ENCODE measurements around the gene MPND. TPM values are rescaled to one million over a fixed set of nuclear protein-coding genes. Genes with fewer than 3 reads are reported as not detected.

The MPND gene
- total RNA-seq, 2 donors from 2014 or later, result 51.5 to 55.9 TPM

DNA sequence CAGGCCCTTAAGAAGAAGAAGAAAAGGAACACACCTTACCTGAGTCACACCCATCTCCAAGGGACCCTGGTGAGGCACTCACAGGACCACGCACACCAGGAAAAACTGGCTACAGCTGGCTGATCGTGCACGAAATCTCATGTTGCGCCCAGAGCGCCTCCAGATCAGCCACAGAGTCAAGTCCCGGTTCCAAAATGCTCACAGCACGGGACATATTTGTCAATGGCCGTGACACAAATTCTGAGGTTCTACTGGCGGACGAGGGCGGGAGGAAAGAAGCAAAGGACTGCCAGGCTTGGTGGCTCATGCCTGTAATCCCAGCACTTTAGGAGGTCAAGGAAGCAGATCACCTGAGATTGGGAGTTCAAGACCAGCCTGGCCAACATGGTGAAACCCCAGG lies 35.5 kb downstream of the MPND start:
- no peak overlapping the region for H3K4me3 Mint-ChIP-seq

DNA sequence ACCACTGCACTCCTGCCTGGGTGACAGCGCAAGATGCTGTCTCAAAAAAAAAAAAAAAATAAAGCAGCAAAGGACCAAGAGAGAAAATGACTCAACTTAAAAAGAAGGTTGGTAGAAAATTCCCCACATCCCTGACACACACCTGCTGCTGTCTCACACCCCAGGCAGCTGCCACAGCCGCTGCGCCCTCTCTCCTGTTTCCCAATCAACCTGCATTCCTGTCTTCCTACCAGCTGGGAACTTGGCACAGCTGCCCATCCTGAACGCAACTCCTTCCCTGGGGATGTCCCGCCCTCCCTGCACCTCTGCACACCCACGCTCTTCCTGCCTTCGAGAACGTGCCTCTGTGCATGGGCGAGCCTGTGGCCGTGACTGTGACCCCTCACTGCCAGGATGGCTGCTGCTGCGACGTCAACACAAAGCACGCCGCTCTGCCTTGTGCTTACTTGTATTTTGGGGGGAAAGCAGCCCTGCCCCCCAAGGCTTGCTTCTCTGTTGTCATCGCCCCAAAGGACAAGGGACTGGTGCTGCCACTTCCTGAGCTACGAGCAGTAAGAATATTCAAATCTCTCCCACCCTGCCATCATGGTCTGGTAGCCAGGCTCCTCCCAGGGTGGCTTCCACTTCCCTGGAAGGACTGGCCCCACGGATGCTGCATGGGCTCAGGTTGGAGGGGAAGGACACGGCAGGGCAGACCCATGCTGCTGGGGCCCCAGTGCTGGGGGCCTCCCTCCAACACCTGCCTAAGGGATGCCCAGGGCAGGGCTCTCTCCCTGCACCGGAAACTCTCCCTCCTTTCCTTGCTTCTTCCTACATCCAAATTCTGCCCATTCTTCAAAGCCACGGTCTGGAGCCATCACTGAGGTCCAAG lies 36.3 kb downstream of the MPND start:
- DNase-seq, result no peak
- Mint-ChIP-seq H3K27ac (peak overlapping the region; percentile 50), H3K4me3 (no peak overlapping the region), H3K36me3 (ENCODE audit: low read depth) (peaks cover 8% of the 10 kb centered on the region), H3K27me3 (ENCODE audit: insufficient read depth) (no peaks in the 10 kb centered on the region), H3K9me3 (no peaks in the 10 kb centered on the region), H3K4me1 (peaks cover 29% of the 10 kb centered on the region)
- Histone ChIP-seq H3K4me3 (ENCODE audit: low read length) (no peak overlapping the region), H3K9ac (ENCODE audit: extremely low read depth, low read length, poor library complexity, severe bottlenecking) (no peak overlapping the region), H3K27me3 (ENCODE audit: control insufficient read depth, insufficient read depth, low read length, poor library complexity, severe bottlenecking) (no peaks in the 10 kb centered on the region), H3K9me3 (ENCODE audit: control insufficient read depth, low read length) (no peaks in the 10 kb centered on the region), H3K36me3 (ENCODE audit: control insufficient read depth, insufficient read depth, low read length) (peaks cover 12% of the 10 kb centered on the region), H3K4me1 (ENCODE audit: control insufficient read depth, insufficient read depth, low read length) (peaks cover 3% of the 10 kb centered on the region), H3K27ac (ENCODE audit: low read depth, low read length) (no peak overlapping the region)
- 83 to 94% methylated on average over 15 to 20 of the region's 20 CpGs for WGBS, 2 experiments (ENCODE audit: insufficient coverage in 1 of 2, insufficient read length in 1 of 2)
- TF ChIP-seq, protein P1, sequence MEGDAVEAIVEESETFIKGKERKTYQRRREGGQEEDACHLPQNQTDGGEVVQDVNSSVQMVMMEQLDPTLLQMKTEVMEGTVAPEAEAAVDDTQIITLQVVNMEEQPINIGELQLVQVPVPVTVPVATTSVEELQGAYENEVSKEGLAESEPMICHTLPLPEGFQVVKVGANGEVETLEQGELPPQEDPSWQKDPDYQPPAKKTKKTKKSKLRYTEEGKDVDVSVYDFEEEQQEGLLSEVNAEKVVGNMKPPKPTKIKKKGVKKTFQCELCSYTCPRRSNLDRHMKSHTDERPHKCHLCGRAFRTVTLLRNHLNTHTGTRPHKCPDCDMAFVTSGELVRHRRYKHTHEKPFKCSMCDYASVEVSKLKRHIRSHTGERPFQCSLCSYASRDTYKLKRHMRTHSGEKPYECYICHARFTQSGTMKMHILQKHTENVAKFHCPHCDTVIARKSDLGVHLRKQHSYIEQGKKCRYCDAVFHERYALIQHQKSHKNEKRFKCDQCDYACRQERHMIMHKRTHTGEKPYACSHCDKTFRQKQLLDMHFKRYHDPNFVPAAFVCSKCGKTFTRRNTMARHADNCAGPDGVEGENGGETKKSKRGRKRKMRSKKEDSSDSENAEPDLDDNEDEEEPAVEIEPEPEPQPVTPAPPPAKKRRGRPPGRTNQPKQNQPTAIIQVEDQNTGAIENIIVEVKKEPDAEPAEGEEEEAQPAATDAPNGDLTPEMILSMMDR (conservative IDR thresholded peaks at IDR 0.05), result no peak

More for the DNA sequence above, 35.5 kb downstream of the MPND start:
- H3K27me3 Mint-ChIP-seq (ENCODE audit: insufficient read depth), result no peaks in the 10 kb centered on the region
- TF ChIP-seq, protein P1 (conservative IDR thresholded peaks at IDR 0.05), result no peak
- no peak overlapping the region for H3K27ac Mint-ChIP-seq
- H3K4me1 ChIP-seq (ENCODE audit: control insufficient read depth, insufficient read depth, low read length), result peaks cover 3% of the 10 kb centered on the region
- peaks cover 8% of the 10 kb centered on the region for H3K36me3 Mint-ChIP-seq (ENCODE audit: low read depth)
- H3K27me3 ChIP-seq (ENCODE audit: control insufficient read depth, insufficient read depth, low read length, poor library complexity, severe bottlenecking), result no peaks in the 10 kb centered on the region
- H3K36me3 ChIP-seq (ENCODE audit: control insufficient read depth, insufficient read depth, low read length), result peaks cover 6% of the 10 kb centered on the region
- no peaks in the 10 kb centered on the region for H3K9me3 ChIP-seq (ENCODE audit: control insufficient read depth, low read length)
- no peak overlapping the region for H3K4me3 ChIP-seq (ENCODE audit: low read length)
- 97 to 98% methylated on average over 10 to 11 of the region's 11 CpGs for WGBS, 2 experiments (ENCODE audit: insufficient coverage in 1 of 2, insufficient read length in 1 of 2)
- no peak overlapping the region for H3K9ac ChIP-seq (ENCODE audit: extremely low read depth, low read length, poor library complexity, severe bottlenecking)
- DNase-seq, result no peak
- H3K4me1 Mint-ChIP-seq, result peaks cover 32% of the 10 kb centered on the region
- no peak overlapping the region for H3K27ac ChIP-seq (ENCODE audit: low read depth, low read length)
- H3K9me3 Mint-ChIP-seq, result no peaks in the 10 kb centered on the region

DNA sequence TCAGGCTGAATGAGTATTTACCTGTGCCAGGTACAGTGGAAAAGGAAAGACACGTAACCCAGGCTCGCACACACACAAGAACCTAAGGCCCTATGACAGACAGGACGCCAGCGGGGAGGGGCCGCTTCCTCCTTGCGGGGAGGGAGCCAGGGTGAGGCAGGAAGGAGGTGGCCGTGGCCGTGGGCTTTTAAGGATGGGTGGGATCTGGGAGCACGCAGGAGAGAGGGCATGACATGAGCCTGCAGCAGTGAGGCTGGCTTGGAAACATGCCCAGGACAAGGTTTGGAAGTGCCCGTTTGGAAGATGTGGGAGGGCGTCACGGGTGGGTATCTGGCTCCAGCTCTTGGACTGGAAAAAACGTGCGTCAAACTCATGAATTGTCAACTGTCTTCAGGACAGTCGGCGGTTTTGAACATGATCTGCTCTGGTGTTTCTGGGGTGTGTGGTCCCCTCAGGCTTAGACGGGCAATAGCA lies 36.9 kb downstream of the MPND start:
- H3K9ac ChIP-seq (ENCODE audit: extremely low read depth, low read length, poor library complexity, severe bottlenecking), result no peak overlapping the region
- H3K27me3 ChIP-seq (ENCODE audit: control insufficient read depth, insufficient read depth, low read length, poor library complexity, severe bottlenecking), result no peaks in the 10 kb centered on the region
- peaks cover 11% of the 10 kb centered on the region for H3K36me3 Mint-ChIP-seq (ENCODE audit: low read depth)
- H3K9me3 ChIP-seq (ENCODE audit: control insufficient read depth, low read length), result no peaks in the 10 kb centered on the region
- peaks cover 3% of the 10 kb centered on the region for H3K4me1 ChIP-seq (ENCODE audit: control insufficient read depth, insufficient read depth, low read length)
- peak overlapping the region; percentile 37 for H3K27ac Mint-ChIP-seq
- no peaks in the 10 kb centered on the region for H3K27me3 Mint-ChIP-seq (ENCODE audit: insufficient read depth)
- H3K4me1 Mint-ChIP-seq, result peaks cover 29% of the 10 kb centered on the region
- no peak overlapping the region for H3K4me3 Mint-ChIP-seq
- H3K27ac ChIP-seq (ENCODE audit: low read depth, low read length), result no peak overlapping the region
- H3K36me3 ChIP-seq (ENCODE audit: control insufficient read depth, insufficient read depth, low read length), result peaks cover 13% of the 10 kb centered on the region
- 89 to 90% methylated on average over 15 to 17 of the region's 17 CpGs for WGBS, 2 experiments (ENCODE audit: insufficient coverage in 1 of 2, insufficient read length in 1 of 2)
- DNase-seq, result no peak
- TF ChIP-seq, protein P1 (conservative IDR thresholded peaks at IDR 0.05), result no peak
- H3K9me3 Mint-ChIP-seq, result no peaks in the 10 kb centered on the region
- no peak overlapping the region for H3K4me3 ChIP-seq (ENCODE audit: low read length)
